Measurements from ENCODE around the gene CD1B. TPM values are rescaled to one million over a fixed set of nuclear protein-coding genes. Genes with fewer than 3 reads are reported as not detected.
"Not testable (repeated sequence)": the region's sequence is repeated elsewhere in the genome, so short reads cannot be mapped to it uniquely, and the experiment has no call there.

The CD1B gene
- total and polyA plus RNA-seq, 2 donors, result 0.09 TPM; not detected in 1

DNA sequence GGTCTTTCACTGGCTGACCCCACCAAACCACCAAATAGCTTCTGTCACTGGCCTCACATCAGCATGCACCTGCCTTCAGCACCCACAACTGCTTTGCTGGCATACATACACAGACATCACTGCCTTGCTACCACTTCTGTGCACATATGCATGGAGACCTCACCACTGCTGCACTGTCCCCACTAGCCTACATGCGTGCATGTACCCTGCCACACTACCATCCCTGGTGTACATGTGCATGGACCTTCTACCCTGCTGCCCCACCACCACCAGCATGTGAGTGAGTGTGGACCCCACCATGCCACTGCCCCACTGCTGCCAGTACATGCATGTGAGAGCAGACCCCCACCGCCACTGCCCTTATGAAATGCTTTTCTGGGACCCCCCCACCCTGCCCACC is 35.5 kb downstream of the CD1B start:
- WGBS, result 90% methylated on average over 2 of the region's 2 CpGs
- DNase-seq (ENCODE audit: extremely low spot score), result no peak
- no peaks in the 10 kb centered on the region for H3K4me1 ChIP-seq (ENCODE audit: insufficient read depth)

DNA sequence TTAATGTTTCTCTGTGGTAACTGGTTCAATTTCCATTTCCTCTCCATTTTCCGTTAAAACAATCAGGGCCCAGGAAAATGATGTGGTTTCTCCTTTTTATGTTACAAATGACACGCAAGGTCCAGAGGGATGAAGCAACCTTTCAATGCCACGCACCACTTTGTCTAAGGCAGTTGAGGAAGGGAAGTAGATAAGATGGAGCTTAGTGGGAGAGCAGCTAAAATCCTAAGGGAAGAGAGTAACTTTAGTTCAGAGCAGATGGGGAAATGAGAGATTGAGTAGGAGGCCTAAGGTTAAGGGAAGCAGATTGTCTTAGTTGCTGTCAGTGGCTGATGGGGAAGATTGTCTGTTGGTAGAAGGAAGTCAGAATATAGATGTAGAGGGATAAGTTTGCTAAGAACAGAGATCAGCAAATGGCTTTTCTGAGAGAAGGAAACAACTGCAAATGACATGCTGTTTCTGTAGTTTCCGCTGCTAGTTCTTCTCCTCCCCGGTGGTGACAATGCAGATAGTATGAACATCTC is 40.9 kb downstream of the CD1B start:
- Histone ChIP-seq H3K4me3 (ENCODE audit: low read depth, low read length) (no peak overlapping the region), H3K4me1 (ENCODE audit: insufficient read depth) (no peaks in the 10 kb centered on the region), H3K36me3 (ENCODE audit: insufficient read depth) (no peaks in the 10 kb centered on the region), H3K27ac (ENCODE audit: low read depth) (no peak overlapping the region)
- WGBS, result 82% methylated on average over 5 of the region's 5 CpGs
- DNase-seq (ENCODE audit: extremely low spot score), result no peak

More for the DNA sequence above, 35.5 kb downstream of the CD1B start:
- no peak overlapping the region for H3K4me3 ChIP-seq (ENCODE audit: low read depth, low read length)
- no peaks in the 10 kb centered on the region for H3K36me3 ChIP-seq (ENCODE audit: insufficient read depth)
- H3K27ac ChIP-seq (ENCODE audit: low read depth), result no peak overlapping the region

DNA sequence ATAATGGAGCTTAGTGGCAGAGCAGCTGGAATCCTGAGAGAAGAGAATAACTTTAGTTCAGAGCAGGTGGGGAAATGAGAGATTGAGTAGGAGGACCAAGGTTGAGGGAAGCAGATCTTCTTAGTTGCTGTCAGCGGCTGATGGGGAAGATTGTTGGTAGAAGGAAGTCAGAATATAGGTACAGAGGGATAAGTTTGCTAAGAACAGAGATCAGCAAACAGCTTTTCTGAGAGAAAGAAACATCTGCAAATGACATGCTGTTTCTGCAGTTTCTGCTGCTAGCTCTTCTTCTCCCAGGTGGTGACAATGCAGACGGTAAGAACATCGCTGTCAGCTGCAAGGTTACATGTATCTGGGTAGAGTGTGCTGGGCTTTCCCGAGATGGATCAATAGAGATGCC is 41.5 kb downstream of the CD1B start, which contains the start of gene CD1C:
CD1C (plus strand) TSS at position 113 of the 400 bp plus-strand sequence; CDS start at position 255, 142 bp downstream.
- H3K4me3 ChIP-seq (ENCODE audit: low read depth, low read length), result no peak within 1 kb of the TSS
- no peaks in the 10 kb centered on the region for H3K4me1 ChIP-seq (ENCODE audit: insufficient read depth)
- H3K36me3 ChIP-seq (ENCODE audit: insufficient read depth), result no peaks in the 10 kb centered on the region
- 80% methylated on average over 4 of the region's 4 CpGs for WGBS
- H3K27ac ChIP-seq (ENCODE audit: low read depth), result no peak within 1 kb of the TSS
- DNase-seq (ENCODE audit: extremely low spot score), result no peak

DNA sequence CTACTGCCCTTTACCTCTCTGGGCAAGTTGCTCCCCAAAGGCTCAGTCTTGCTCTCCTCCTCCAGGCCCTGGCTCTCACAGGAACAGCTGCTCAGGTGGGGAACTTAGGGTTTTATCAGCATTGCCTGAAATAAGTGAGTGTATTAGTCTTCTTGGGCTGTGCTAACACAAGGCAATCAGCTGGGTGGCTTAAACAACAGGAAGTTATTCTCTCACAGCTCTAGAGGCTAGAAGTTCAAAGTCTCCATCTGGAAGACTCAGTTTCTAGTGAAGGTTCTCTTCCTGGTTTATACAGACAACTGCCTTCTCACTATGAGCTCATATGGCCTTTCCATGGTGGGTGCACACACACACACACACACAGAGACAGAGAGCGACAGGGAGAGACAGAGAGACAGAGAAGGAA is 44.4 kb downstream of the CD1B start:
- 89% methylated on average over 1 of the region's 1 CpG for WGBS
- H3K27ac ChIP-seq (ENCODE audit: low read depth), result no peak overlapping the region
- DNase-seq (ENCODE audit: extremely low spot score), result no peak
- H3K4me1 ChIP-seq (ENCODE audit: insufficient read depth), result no peaks in the 10 kb centered on the region
- no peaks in the 10 kb centered on the region for H3K36me3 ChIP-seq (ENCODE audit: insufficient read depth)
- no peak overlapping the region for H3K4me3 ChIP-seq (ENCODE audit: low read depth, low read length)

DNA sequence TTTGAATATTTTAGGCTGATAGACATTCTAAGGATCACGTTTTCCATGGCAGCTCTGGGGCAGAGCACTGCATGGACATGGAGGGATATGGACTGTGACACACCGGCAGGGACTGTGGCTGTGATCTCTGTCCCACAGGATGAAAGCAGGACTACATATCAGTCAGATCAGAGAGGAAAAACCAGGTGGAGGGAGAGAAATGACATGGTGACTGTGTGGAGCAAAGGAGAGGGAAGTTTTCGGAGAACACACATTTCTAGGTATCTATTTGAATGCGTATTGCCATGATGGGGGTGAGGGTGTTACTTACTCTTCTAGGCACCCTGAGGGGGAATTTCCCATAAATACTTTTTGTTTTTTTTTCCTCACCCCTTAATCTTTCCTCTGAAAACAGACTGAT is 44.8 kb downstream of the CD1B start:
- Histone ChIP-seq H3K4me3 (ENCODE audit: low read depth, low read length) (no peak overlapping the region), H3K27ac (ENCODE audit: low read depth) (no peak overlapping the region), H3K4me1 (ENCODE audit: insufficient read depth) (no peaks in the 10 kb centered on the region), H3K36me3 (ENCODE audit: insufficient read depth) (no peaks in the 10 kb centered on the region)
- DNase-seq (ENCODE audit: extremely low spot score), result no peak
- 83% methylated on average over 4 of the region's 4 CpGs for WGBS

DNA sequence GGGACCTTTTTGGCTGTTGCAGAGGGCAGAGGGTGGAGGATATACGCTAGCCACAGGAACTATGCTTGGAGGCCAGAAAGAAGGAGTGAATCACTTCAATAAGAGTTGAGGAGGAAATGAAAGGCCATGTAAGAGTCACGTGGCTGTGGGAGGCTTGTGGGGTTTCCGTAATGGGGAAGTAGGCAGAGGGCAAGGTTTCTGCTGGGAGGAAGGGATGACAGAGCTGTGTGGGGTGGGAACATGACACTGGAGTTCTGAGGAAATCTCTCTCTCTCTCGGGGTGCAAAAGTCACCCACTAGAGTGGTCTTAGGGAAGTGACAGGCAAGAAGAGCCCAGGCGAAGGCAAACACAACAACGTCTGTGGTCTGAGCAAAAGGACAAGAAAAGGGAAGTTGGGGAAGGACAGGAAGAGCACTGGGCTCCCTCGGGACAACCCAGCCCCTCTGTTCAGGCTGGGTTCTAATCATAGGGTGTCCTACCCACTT is 45.5 kb downstream of the CD1B start:
- Histone ChIP-seq H3K27ac (ENCODE audit: low read depth) (no peak overlapping the region), H3K4me3 (ENCODE audit: low read depth, low read length) (no peak overlapping the region), H3K4me1 (ENCODE audit: insufficient read depth) (no peaks in the 10 kb centered on the region), H3K36me3 (ENCODE audit: insufficient read depth) (no peaks in the 10 kb centered on the region)
- DNase-seq (ENCODE audit: extremely low spot score), result no peak
- WGBS, result 61% methylated on average over 7 of the region's 7 CpGs

DNA sequence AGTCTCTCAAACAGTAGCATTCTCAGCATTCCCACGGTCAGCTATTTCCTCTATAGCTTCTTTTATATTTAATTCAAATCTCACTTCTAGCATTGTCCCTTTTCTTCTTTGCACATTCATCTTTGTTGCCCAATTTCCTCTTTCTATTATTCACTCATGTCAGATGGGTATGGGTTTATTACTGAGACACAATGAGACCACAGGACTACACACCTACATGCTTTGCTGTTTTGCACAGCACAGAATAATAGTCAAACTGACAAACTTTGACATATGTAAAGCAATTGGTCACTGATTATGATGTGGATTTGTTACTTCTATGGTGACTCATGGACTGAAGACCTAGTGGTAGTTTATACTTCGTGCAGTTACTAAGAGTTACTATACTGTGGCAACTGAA is 47.4 kb downstream of the CD1B start:
- no peaks in the 10 kb centered on the region for H3K4me1 ChIP-seq (ENCODE audit: insufficient read depth)
- H3K36me3 ChIP-seq (ENCODE audit: insufficient read depth), result no peaks in the 10 kb centered on the region
- no peak overlapping the region for H3K27ac ChIP-seq (ENCODE audit: low read depth)
- DNase-seq (ENCODE audit: extremely low spot score), result no peak
- WGBS, result 54% methylated on average over 2 of the region's 2 CpGs
- no peak overlapping the region for H3K4me3 ChIP-seq (ENCODE audit: low read depth, low read length)

DNA sequence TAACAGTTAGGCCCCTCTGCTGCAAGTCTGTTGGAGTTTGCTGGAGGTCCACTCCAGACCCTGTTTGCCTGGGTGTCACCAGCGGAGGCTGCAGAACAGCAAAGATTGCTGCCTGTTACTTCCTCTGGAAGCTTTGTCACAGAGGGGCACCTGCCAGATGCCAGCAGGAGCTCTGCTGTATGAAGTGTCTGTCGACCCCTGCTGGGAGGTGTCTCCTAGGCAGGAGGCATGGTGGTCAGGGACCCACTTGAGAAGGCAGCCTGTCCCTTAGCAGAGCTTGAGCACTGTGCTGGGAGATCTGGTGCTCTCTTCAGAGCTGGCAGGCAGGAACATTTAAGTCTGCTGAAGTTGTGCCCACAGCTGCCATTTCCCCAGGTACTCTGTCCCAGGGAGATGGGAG is 48.9 kb downstream of the CD1B start:
- not testable (repeated sequence) for DNase-seq (ENCODE audit: extremely low spot score); H3K36me3 ChIP-seq (ENCODE audit: insufficient read depth); H3K27ac ChIP-seq (ENCODE audit: low read depth); H3K4me3 ChIP-seq (ENCODE audit: low read depth, low read length); H3K4me1 ChIP-seq (ENCODE audit: insufficient read depth)
- 76% methylated on average over 2 of the region's 2 CpGs for WGBS

Other genes starting within 250 kb of the CD1B start
- gene CD1D, start 150.6 kb downstream of the CD1B start, total RNA-seq, result 1.6 TPM
- 2.7 TPM for gene CD1D, start 150.6 kb downstream of the CD1B start, polyA plus RNA-seq
- not detected for gene CD1A, start 77.1 kb downstream of the CD1B start, total RNA-seq
- 0.05 TPM for gene CD1A, start 77.1 kb downstream of the CD1B start, polyA plus RNA-seq
- 2.9 TPM for gene CD1C, start 41.6 kb downstream of the CD1B start, total RNA-seq
- gene CD1C, start 41.6 kb downstream of the CD1B start, polyA plus RNA-seq, result 0.70 TPM
- gene CD1E, start 22.4 kb upstream of the CD1B start, total RNA-seq, result 0.69 TPM
- gene CD1E, start 22.4 kb upstream of the CD1B start, polyA plus RNA-seq, result 1.0 TPM
- not detected for gene OR10T2, start 67.9 kb upstream of the CD1B start, total RNA-seq
- gene OR10T2, start 67.9 kb upstream of the CD1B start, polyA plus RNA-seq, result not detected
- gene OR10K2, start 94.7 kb upstream of the CD1B start, total RNA-seq, result not detected
- not detected for gene OR10K2, start 94.7 kb upstream of the CD1B start, polyA plus RNA-seq
- not detected for gene OR10K1, start 130.3 kb upstream of the CD1B start, total RNA-seq
- not detected for gene OR10K1, start 130.3 kb upstream of the CD1B start, polyA plus RNA-seq
- gene OR10R2, start 140.7 kb upstream of the CD1B start, total RNA-seq, result not detected
- gene OR10R2, start 140.7 kb upstream of the CD1B start, polyA plus RNA-seq, result not detected
- gene OR6Y1, start 222.9 kb upstream of the CD1B start, total RNA-seq, result not detected
- gene OR6Y1, start 222.9 kb upstream of the CD1B start, polyA plus RNA-seq, result not detected
- gene OR6P1, start 239.0 kb upstream of the CD1B start, total RNA-seq, result not detected
- gene OR6P1, start 239.0 kb upstream of the CD1B start, polyA plus RNA-seq, result not detected
- not detected for gene OR10X1, start 248.4 kb upstream of the CD1B start, total RNA-seq
- gene OR10X1, start 248.4 kb upstream of the CD1B start, polyA plus RNA-seq, result not detected

Data from urinary bladder (tissue), 4 donors.